ENCODE data around the gene CELSR1. TPM values are rescaled to one million over a fixed set of nuclear protein-coding genes. Genes with fewer than 3 reads are reported as not detected.

Gene CELSR1
- total RNA-seq, 1 donor from 2014 or later: 7.7 TPM

DNA sequence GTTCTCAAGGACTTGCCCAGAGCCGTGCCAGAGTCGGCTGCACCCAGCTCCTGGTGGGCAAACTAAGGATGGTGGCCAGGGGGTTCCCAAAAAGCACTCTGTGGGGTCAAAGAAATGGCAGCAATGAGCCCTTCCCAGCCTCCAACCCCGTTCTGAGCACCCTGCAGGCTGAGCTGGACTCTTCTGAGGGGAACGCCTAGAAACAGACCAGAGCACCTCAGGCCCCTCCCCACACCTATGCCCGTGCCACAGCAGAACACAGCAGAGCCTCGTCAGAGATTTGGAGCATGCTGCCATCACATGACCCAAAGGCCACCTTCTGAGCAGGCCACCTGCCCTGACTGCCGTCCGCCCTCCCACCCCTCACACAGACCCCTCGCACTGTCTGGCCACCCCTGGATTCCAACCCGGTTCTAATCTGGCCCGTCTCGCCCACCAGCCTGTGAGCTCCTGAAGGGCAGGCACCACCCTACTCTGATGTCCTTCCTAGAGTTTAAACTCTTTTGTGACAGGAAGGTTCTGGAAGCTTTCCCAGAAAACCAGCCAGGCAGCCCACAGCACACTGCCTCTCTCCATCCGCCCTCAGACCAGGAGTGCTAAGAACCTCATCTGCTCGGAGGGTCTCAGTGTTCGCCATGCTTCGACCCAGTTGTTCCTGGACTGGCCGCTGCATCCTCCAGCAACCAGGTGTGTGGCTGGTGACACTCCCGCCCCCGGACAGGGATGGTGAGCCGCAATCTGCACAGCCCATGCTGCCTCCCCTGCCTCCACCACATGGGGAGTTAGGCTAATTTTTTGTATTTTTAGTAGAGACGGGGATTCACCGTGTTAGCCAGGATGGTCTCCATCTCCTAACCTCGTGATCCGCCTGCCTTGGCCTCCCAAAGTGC lies 97.6 kb downstream of the CELSR1 start:
- H3K9me3 Mint-ChIP-seq (ENCODE audit: unreplicated experiment): no peaks in the 10 kb centered on the region
- H3K4me1 Mint-ChIP-seq (ENCODE audit: unreplicated experiment): no peaks in the 10 kb centered on the region
- DNase-seq (ENCODE audit: low spot score): no peak
- H3K27ac Mint-ChIP-seq (ENCODE audit: unreplicated experiment): no peak overlapping the region
- H3K36me3 Mint-ChIP-seq (ENCODE audit: low read depth, unreplicated experiment): no peaks in the 10 kb centered on the region
- peaks cover 2% of the 10 kb centered on the region for H3K27me3 Mint-ChIP-seq (ENCODE audit: unreplicated experiment)
- no peak overlapping the region for H3K4me3 Mint-ChIP-seq (ENCODE audit: unreplicated experiment)
- TF ChIP-seq, protein P1, sequence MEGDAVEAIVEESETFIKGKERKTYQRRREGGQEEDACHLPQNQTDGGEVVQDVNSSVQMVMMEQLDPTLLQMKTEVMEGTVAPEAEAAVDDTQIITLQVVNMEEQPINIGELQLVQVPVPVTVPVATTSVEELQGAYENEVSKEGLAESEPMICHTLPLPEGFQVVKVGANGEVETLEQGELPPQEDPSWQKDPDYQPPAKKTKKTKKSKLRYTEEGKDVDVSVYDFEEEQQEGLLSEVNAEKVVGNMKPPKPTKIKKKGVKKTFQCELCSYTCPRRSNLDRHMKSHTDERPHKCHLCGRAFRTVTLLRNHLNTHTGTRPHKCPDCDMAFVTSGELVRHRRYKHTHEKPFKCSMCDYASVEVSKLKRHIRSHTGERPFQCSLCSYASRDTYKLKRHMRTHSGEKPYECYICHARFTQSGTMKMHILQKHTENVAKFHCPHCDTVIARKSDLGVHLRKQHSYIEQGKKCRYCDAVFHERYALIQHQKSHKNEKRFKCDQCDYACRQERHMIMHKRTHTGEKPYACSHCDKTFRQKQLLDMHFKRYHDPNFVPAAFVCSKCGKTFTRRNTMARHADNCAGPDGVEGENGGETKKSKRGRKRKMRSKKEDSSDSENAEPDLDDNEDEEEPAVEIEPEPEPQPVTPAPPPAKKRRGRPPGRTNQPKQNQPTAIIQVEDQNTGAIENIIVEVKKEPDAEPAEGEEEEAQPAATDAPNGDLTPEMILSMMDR (IDR thresholded peaks at IDR 0.05; ENCODE audit: unreplicated experiment): no peak

DNA sequence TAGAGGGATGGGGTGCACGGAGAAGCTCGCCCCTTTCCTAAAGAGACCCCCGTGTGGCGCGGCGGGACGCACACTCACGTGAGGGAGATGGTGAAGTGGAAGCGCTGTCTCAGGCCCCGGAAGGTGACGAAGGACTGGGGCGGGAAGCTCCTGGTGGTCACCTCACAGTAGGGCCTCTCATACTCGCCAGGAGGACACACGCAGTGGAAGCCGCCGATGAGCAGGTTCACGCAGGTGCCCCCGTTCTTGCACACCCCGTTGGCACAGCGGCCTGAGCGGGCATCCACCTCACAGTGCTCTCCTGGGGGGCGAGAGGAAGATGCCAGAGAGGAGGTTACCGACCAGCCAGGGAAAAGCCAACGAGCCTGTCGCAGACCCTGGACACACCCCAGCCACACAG lies 98.3 kb downstream of the CELSR1 start:
- no peak overlapping the region for H3K4me3 Mint-ChIP-seq (ENCODE audit: unreplicated experiment)
- H3K27ac Mint-ChIP-seq (ENCODE audit: unreplicated experiment): no peak overlapping the region
- TF ChIP-seq, protein P1 (IDR thresholded peaks at IDR 0.05; ENCODE audit: unreplicated experiment): no peak

DNA sequence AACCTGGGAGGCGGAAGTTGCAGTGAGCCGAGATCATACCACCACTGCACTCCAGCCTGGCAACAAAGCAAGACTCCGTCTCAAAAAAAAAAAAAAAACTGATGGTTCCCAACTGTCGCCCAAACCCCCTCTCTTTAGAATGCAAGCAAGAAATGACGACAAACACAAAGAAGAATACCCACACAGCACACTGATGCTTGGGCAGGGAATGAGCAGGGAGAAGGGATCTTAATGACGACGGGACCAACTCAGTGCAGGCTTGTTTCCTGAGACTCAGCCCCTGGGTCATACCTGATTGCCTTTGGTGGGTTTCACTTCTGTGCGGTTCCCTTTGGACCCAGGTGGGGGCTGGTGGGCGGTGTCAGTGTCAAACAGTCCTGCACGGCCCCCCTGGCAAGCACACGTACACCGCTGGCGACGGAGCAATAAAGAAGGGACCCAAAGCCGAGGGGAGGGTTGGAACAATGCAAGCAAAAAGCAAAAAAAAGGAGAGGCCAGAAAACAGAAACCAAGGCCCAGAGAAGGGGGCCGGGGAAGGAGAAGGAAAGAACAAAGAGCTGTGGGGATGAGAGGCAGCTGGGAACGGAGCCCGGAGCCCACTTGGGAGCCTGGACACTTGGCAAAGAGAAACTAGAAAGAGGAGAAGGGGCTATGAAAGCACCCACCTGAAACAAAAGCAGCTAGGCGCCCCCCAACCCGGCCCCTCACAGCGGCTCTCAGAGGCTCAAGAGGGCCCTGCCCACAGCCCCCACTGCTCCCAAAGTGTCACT lies 99.6 kb downstream of the CELSR1 start:
- Mint-ChIP-seq H3K4me3 (ENCODE audit: unreplicated experiment) (no peak overlapping the region), H3K9me3 (ENCODE audit: unreplicated experiment) (no peaks in the 10 kb centered on the region), H3K36me3 (ENCODE audit: low read depth, unreplicated experiment) (no peaks in the 10 kb centered on the region), H3K27me3 (ENCODE audit: unreplicated experiment) (no peaks in the 10 kb centered on the region), H3K27ac (ENCODE audit: unreplicated experiment) (no peak overlapping the region), H3K4me1 (ENCODE audit: unreplicated experiment) (no peaks in the 10 kb centered on the region)
- DNase-seq (ENCODE audit: low spot score): no peak
- TF ChIP-seq, protein P1 (IDR thresholded peaks at IDR 0.05; ENCODE audit: unreplicated experiment): no peak

More for the DNA sequence above, 98.3 kb downstream of the CELSR1 start:
- Mint-ChIP-seq H3K36me3 (ENCODE audit: low read depth, unreplicated experiment) (no peaks in the 10 kb centered on the region), H3K9me3 (ENCODE audit: unreplicated experiment) (no peaks in the 10 kb centered on the region), H3K4me1 (ENCODE audit: unreplicated experiment) (no peaks in the 10 kb centered on the region), H3K27me3 (ENCODE audit: unreplicated experiment) (peaks cover 2% of the 10 kb centered on the region)
- no peak for DNase-seq (ENCODE audit: low spot score)

DNA sequence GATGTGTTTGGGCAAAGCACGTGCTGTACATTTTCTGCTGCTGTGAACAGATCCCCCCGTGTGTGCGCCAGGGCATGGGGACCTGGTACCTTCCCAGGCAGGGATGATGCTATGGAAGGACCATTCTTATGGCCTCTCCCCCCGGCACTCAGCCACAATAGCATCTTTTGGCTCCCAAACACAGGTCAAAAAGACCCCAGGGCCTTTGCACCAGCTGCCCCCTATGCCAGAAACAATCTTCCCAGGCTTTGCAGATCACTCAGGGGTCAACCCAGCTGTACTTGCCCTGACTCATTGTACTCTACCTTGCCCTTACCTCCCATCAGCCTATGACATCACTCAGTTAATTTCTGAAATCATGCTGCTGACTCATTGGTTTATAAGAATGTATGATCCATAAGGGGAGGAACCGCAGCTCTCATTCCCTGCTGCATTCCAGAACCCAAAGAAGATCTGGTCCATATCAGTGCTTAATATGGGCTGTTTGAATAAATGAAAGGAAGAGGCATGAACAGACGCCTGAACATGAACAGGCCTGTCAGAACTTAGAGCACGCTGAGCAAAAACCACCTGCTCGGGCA lies 100.7 kb downstream of the CELSR1 start:
- TF ChIP-seq, protein P1 (IDR thresholded peaks at IDR 0.05; ENCODE audit: unreplicated experiment): no peak
- Mint-ChIP-seq H3K4me1 (ENCODE audit: unreplicated experiment) (no peaks in the 10 kb centered on the region), H3K27ac (ENCODE audit: unreplicated experiment) (no peak overlapping the region), H3K4me3 (ENCODE audit: unreplicated experiment) (no peak overlapping the region), H3K36me3 (ENCODE audit: low read depth, unreplicated experiment) (no peaks in the 10 kb centered on the region), H3K27me3 (ENCODE audit: unreplicated experiment) (no peaks in the 10 kb centered on the region), H3K9me3 (ENCODE audit: unreplicated experiment) (no peaks in the 10 kb centered on the region)
- DNase-seq (ENCODE audit: low spot score): no peak

Measured in endothelial cell (in vitro differentiated cells).